Bone marrow (tissue), 2 donors: ENCODE results near the gene PRRC2B.
"Not testable (repeated sequence)": the region's sequence is repeated elsewhere in the genome, so short reads cannot be mapped to it uniquely, and the experiment has no call there.

Experiments
- DNase-seq, 2 donors: peaks; one replicate each; lab custom pipeline; 2025; lab: John Stamatoyannopoulos, UW

Gene PRRC2B

GRCh38 chr9:131393622-131394463 lies at the start of gene PRRC2B:
TSS of gene PRRC2B (plus strand) at chr9:131394086. CDS start at chr9:131430145, 36,059 bp downstream.
- DNase-seq: peak; percentile 47 to 65

DNA sequence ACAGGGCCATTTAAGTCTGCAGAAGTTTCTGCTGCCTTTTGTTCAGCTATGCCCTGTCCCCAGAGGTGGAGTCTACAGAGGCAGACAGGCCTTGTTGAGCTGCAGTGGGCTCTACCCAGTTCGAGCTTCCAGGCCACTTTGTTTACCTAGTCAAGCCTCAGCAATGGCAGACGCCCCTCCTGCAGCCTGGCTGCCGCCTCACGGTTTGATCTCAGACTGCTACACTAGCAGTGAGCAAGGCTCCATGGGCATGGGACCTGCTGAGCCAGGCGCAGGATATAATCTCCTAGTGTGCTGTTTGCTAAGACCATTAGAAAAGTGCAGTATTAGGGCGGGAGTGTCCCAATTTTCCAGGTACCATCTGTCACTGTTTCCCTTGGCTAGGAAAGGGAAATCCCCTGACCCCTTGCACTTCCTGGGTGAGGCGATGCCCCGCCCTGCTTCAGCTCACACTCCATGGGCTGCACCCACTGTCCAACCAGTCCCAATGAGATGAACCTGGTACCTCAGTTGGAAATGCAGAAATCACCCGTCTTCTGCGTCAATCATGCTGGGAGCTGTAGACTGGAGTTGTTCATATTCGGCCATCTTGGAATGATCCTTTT lies 48.9 kb upstream of the PRRC2B start:
- not testable (repeated sequence) for DNase-seq

GRCh38 chr9:131346559-131346958 lies 47.3 kb upstream of the PRRC2B start:
- no peak for DNase-seq

DNA sequence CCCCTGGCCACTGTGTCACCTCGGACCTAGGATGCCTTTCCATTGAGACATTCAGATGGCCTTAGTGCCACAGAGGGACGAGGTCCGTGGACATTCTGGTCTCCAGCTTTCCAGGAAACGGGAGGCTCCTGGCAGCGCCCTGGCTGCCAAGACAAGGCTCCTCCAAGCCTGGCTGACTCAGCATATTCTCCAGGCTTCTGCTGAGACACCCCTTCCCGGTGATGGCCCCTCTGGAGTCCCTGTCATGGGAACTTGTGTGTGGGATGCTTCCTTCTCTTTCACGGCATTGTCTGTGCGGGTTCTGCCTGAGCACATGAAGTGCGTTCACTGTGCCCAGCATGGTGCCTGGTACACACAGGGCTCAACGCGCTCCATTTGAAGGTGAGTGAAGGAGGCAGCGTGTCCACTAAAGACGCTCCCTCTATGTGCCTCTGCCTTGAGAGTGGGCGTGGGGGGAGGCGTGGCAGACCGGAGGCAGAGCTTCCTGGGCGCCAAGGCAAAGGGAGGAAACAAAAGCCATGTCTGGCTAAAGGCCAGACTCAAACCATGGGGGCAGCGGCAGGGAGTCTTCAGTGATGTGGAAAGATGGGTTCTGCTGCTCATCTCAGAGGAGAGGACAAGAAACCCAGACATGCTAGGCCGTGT lies 46.4 kb upstream of the PRRC2B start:
- no peak for DNase-seq

- no peak for DNase-seq
Measured at GRCh38 chr9:131348631-131349521, 45.0 kb upstream of the PRRC2B start.

GRCh38 chr9:131349522-131349880 lies 44.4 kb upstream of the PRRC2B start:
- no peak for DNase-seq

DNA sequence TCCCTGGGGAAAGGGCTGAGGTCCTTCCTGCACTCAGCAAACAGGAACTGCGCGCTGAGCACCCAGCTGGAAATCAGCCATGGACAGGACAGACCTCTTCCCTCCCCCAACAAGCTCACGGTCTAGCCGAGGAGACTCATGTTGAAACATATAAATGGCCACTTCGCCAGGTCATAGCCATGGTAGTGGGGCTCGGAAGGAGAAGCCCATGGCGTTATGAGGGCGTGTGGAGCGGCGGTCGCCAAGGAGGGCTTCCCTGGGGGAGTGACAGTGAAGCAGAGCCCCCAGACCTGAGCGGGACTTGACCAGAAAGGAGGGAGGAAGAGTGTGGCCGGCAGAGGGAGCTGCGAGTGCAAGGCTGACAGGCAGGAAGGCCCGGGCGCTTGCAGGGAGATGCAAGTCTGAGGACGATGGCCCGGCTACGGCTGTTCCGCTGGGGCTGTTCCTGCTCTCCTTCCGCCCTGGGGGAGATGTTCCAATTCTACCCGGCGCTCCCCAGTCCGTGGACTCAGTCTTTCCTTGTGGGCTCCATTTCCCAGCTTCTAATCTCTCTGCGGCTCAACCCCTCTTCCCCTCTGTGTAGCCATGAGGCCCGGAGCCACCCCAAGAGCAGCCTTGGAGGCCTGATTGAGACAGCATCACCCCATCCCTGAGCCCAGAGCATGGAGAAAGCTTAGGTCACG lies 43.9 kb upstream of the PRRC2B start:
- DNase-seq: peak; percentile 61 to 79

DNA sequence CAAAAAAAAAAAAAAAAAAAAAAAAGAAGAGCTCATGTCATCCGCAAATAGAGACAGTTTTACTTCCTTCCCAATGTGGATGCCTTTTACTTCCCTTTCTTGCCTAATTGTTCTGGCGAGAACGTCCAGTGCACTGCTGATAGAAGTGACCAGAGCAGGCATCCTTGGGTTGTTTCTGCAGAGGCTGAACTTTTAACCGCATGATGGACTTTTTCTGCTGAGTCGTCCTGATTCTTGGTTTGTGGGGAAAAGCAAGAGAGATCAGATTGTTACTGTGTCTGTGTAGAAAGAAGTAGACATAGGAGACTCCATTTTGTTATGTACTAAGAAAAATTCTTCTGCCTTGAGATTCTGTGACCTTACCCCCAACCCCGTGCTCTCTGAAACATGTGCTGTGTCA lies 37.4 kb upstream of the PRRC2B start:
- DNase-seq: not testable (repeated sequence)

- DNase-seq: no peak
Measured at GRCh38 chr9:131358556-131358955, 35.3 kb upstream of the PRRC2B start.

GRCh38 chr9:131361202-131361833 lies 32.6 kb upstream of the PRRC2B start:
- peak in 1 of 2 donors; percentile 73 for DNase-seq

DNA sequence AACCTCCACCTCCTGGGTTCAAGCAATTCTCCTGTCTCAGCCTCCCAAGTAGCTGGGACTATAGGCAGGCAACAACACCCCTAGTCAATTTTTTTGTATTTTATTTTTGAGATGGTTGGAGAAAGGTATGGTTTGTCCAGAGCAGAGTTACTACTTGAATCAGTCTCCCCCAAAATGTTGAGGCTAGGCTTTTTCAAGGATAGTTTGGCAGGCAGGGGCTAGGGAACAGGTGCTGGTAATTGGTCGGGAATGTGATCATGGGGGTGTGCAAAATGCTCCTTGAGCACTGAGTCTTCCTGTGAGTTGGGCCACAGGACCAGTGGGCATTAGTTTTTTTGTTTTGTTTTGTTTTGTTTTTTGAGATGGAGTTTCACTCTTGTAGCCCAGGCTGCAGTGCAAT lies 28.3 kb upstream of the PRRC2B start:
- DNase-seq: no peak

DNA sequence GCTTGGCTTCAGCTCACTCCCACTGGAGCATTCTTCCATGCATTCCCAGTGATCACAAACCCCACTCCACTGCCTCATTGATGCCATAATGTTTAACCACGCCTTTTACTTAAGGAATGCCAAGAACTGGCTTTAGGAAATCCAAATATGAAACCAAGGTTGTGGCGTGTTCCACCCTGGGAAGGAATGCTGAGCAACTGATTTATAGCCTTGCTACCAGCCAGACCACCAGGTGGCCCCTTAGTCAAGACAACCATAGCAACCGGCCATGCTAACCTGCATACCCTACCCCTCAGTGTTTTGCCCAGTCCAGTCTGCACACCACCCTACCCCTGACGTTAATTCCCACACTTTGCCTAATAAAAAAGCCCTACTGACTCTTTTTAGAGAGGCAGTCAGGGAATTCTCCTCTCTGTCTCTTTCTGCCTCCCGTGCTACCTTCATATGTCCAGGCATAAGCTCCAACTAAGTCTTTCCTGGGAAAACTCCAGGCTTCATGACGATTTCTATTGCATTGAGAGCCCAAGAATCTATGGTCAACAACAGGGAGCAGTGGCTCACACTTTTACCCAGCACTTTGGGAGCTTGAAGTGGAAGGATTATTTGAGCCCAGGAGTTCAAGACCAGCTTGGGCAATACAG lies 27.0 kb upstream of the PRRC2B start:
- DNase-seq: no peak

DNA sequence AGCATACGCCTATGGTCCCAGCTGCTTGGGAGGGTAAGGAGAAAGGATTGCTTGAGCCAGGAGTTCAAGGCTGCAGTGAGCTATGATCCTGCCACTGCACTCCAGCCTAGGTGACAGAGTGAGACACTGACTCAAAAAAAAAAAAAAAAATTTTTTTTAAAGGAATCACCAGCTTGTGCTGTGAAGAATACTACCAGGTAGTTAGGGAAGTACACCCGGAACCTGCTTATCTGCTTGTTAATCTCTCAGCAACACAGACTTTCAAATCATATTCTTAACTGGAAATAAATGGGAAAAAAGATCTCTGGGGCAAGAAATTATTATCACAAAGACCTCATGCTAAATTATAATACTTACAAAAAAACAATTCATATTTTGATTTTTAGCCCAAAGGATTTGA lies 26.4 kb upstream of the PRRC2B start:
- DNase-seq: no peak

DNA sequence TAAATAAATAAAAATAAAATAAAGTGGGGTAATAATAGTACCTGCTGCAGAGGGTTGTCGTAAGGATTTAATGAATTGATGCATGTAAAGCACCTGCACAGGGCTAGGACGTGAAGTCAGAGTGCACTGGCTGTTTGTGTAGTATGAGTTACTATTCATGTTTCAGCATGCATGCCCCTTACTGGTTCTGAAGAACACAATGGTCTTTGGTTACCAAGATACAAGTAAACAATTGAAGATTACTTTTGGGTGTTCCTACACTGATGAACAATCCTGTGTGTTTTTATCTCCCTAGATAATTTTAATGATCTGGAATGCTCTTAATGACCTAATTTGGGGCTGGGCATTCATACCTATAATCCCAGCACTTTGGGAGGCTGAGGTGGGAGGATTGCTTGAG lies 23.2 kb upstream of the PRRC2B start:
- DNase-seq: no peak

- not testable (repeated sequence) for DNase-seq
Measured at GRCh38 chr9:131372599-131372973, 21.3 kb upstream of the PRRC2B start.

- DNase-seq: not testable (repeated sequence)
Measured at GRCh38 chr9:131374638-131375037, 19.2 kb upstream of the PRRC2B start.

GRCh38 chr9:131379056-131379455 lies 14.8 kb upstream of the PRRC2B start:
- no peak for DNase-seq

GRCh38 chr9:131382850-131383729 lies 10.8 kb upstream of the PRRC2B start:
- DNase-seq: no peak

- no peak for DNase-seq
Measured at GRCh38 chr9:131385296-131385695, 8.6 kb upstream of the PRRC2B start.
